ENCODE measurements around the gene TBC1D22A.

GRCh38 chr22:47086596-47087248, 324.3 kb downstream of the TBC1D22A start:
- TF ChIP-seq CTCF (IDR thresholded peaks at IDR 0.05 in 4 of 5, conservative IDR thresholded peaks at IDR 0.05 in 1 of 5) (no peak), POLR2A (IDR thresholded peaks at IDR 0.05) (no peak)

Data from gastrocnemius medialis (tissue), 4 donors.